ENCODE results near the gene ARHGEF35. TPM values are rescaled to one million over a fixed set of nuclear protein-coding genes. Genes with fewer than 3 reads are reported as not detected.

ARHGEF35 gene
- total RNA-seq: 0.37 and 0.59 TPM in 2 replicates

GRCh38 chr7:144195212-144195872, at the start of gene ARHGEF35:
ARHGEF35 (minus strand) TSS chr7:144195833; CDS start chr7:144188383, 7,450 bp downstream.

DNA sequence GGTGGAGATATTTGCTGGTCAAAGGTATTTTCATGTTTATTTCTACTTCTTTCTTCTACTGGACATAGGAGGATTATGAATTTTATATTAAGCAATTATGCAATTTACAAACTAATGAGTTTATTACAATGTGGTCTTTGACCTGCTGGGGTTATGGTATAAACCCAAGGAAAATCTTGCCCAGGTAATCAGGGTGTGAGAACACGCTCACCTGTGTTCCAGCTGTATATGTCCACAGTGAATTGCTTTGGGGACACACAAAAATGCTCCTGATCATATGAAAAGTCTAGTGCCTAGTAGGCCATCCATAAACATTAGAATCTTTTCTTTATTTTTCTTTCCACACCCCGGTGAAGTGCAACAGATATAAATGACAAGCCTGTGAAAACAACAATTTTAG, 43.7 kb upstream of the ARHGEF35 start, which contains the start of gene OR2A42:
Gene OR2A42 (minus strand): TSS at position 241 of the 400 bp plus-strand sequence. CDS start 6,762 bp downstream, outside the sequence.

DNA sequence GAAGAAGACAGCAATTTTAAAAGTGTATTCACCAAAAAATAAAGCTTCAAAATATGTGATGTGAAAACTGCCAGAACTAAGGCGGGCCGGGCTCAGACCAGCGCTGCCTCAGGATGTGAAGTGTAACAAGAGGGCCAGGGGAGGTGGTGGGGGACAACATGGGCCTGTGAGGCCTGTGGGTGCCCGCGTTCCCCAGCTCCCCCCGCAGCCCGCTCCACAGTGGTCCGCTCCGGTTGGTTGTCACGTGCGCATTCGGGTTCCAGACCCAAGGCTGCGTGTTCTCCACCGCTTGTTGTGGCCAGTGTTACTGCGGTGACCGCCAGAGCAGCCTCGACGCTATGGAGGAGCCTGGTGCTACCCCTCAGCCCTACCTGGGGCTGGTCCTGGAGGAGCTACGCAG, 12.5 kb downstream of the ARHGEF35 start, which contains the start of gene CTAGE4:
Gene CTAGE4 (plus strand): TSS at position 301 of the 400 bp plus-strand sequence. CDS start 38 bp downstream, at position 339.

Other genes with a start within 250 kb of the ARHGEF35 start
- gene OR2F1, start 241.0 kb downstream of the ARHGEF35 start, total RNA-seq: not detected in 2 replicates
- not detected in 2 replicates for gene OR6B1, start 195.5 kb downstream of the ARHGEF35 start, total RNA-seq
- not detected in 2 replicates for gene OR2A5, start 146.9 kb downstream of the ARHGEF35 start, total RNA-seq
- not detected in 2 replicates for gene OR2A25, start 126.0 kb downstream of the ARHGEF35 start, total RNA-seq
- gene OR2A12, start 109.6 kb downstream of the ARHGEF35 start, total RNA-seq: not detected in 2 replicates
- gene OR2A2, start 86.2 kb downstream of the ARHGEF35 start, total RNA-seq: not detected in 2 replicates
- not detected in 2 replicates for gene OR2A14, start 72.7 kb downstream of the ARHGEF35 start, total RNA-seq
- not detected in 2 replicates for gene CTAGE4, start 12.4 kb downstream of the ARHGEF35 start, total RNA-seq
- gene OR2A42, start 43.8 kb upstream of the ARHGEF35 start, total RNA-seq: under 0.01 TPM in 1 of 2 replicates, not detected in the other
- not detected in 2 replicates for gene OR2A7, start 69.0 kb upstream of the ARHGEF35 start, total RNA-seq
- 0.09 TPM in 1 of 2 replicates, not detected in the other for gene CTAGE8, start 73.5 kb upstream of the ARHGEF35 start, total RNA-seq
- gene OR2A1, start 116.6 kb upstream of the ARHGEF35 start, total RNA-seq: under 0.01 TPM in 1 of 2 replicates, not detected in the other
- 0.23 and 0.89 TPM in 2 replicates for gene ARHGEF5, start 159.6 kb upstream of the ARHGEF35 start, total RNA-seq
- gene NOBOX, start 207.9 kb upstream of the ARHGEF35 start, total RNA-seq: not detected in 2 replicates

Data from smooth muscle cell of the umbilical artery (primary cell).